Fibroblast of upper back skin (primary cell): ENCODE results near the gene TRAPPC2L.

Source experiments
- DNase-seq: peaks from one replicate; pipeline ENCODE4 v3.0.0-alpha.2; 2013

The TRAPPC2L gene

GRCh38 chr16:88862968-88863367 lies 6.0 kb downstream of the TRAPPC2L start:
- no peak for DNase-seq

DNA sequence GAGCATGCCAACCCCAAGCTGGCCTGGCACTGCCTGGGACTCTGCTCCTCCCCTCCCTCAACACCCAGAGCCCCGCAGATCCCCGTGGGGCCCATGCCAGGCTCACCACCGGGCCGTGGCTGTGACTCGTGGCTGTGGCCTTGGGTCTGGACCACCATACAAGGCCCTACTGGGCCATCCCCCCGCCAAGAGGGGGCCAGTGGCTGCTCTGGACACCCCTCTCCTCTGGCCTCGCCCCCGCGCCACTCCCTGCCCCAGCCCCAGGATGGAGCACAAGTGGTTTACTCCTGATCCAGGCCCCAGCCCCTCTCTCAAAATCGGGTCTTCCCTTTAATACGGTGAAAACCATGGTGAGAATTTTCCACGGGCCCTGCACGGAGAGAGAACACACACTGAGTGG lies 6.5 kb downstream of the TRAPPC2L start:
- no peak for DNase-seq

DNA sequence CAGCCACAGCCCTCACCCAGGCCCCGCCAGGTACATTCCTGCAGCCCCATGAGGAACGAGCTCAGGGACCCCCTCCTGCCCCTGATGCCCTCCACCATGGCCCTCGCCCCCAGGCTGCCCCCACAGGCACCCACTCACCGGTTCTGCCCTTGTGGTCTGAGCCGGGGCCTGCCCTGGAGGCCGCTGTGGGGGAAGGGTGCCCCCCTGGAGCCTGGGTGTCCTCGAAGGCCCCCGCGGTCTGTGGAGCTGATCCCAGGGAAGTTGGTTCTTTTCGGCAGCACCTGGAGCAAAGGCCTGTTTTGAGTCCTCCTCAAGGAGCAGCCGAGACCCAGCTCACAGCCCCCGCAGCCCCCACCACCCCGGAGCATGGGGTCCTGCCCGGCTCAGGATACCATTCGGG lies 7.2 kb downstream of the TRAPPC2L start:
- DNase-seq: no peak

DNA sequence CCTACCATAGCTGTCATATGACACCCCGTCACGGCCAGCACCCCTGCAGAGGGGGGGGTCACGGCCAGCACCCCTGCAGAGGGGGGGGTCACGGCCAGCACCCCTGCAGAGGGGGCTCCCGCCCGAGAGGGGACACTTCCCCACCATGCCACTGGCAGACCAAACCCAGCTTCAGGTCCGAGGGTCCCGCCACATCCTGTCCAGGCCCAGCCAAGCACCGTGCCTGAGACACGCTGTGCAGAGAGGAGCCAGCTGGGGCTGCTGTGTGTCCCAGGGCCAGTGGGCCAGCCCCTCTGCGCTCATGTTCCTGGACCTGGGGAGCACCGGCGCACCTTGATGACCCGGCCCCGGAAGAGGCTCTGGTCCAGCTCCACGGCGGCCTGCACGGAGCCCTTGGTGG lies 7.6 kb downstream of the TRAPPC2L start:
- DNase-seq: no peak

DNA sequence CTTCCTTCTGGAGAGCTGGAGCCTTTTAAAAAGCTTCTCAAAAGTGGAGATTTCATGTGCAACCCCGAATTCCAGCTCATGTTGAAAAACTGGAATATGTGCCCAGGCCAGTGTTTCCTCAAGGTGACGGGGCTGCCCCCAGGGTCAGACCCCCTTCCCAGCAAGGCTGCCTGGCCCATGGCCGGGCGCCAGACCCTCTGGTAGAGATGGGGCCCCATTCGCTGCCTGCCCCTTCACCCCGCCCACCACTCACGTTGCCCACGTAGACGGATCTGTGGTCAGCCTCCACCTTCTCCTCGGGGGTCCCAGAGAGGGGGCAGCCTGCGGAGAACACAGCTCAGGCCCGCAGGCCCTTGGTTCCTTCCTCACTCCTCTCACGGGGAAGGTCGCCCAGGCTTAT lies 8.4 kb downstream of the TRAPPC2L start:
- no peak for DNase-seq

DNA sequence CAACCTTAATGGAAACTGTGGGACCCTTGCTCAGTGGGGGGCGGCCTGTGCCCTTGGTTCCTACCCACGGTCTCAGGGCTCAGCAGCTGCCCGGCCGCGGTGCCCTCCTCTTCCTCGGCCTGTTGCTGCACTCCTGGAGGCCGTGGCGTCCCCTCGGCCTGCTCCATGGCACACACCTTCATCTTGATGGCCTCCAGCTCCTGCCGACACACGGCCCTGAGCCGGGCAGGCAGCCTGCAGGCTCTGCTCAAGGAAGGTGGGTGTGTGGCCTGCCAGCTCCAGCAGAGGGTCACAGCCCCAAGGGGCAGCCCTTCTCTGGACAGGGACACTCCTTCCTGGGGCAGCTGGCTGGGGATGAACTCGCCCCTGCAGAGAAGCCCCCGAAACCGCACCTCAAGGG lies 8.8 kb downstream of the TRAPPC2L start:
- no peak for DNase-seq

- no peak for DNase-seq
Measured at GRCh38 chr16:88866151-88866920, 9.4 kb downstream of the TRAPPC2L start, which contains the start of gene PABPN1L. TSS of gene PABPN1L (minus strand) at chr16:88866660. CDS start at chr16:88866606, 54 bp downstream.

DNA sequence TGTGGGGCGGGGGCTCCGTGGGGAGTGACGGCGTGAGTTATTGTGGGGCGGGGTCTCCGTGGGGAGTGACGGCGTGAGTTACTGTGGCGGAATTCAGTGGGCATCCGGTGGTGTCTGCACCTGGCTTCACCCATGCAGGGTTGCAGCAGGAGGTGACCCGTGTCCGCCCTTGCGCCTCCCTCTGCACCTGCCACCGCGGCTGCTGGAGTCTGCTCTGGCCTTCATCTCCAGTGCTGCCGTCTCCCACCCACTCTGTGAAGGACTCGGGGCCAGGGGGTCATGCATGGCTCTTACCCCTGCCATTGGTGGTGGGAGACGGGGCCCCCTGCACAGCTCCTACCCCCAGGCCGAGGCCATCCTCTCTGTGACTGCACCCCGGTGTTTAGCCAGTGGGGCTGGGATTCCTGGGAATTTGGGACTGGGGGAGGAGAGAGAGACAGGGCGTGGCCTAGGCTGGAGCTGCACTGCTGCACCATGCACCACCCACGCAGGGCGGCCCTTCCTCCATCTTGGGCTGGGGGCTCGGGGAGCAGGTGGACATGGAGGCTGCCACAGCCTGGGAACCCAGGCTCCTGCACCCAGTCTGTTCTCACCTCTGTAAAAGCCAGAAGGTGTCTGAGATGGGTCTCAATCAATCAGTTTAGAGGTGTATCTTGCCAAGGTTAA lies 10.8 kb downstream of the TRAPPC2L start:
- DNase-seq: no peak

GRCh38 chr16:88868974-88869672 lies 12.2 kb downstream of the TRAPPC2L start:
- DNase-seq: no peak

DNA sequence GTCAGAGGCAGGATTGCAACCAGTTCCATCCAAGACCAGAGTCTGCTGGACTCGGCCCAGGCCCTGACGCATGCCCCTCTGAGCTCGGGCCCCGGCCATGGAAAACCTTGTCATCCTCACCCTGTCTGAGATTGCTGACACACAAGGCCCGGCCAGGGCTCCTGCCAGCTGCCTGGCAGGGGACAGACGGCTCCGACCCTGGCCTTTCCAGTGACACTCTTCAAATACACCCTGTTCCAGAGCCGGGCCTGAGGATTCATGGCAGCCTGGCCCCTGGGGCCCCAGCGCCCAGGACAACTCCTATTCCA lies 12.7 kb downstream of the TRAPPC2L start:
- no peak for DNase-seq

- DNase-seq: no peak
Measured at GRCh38 chr16:88870608-88871348, 13.9 kb downstream of the TRAPPC2L start.

DNA sequence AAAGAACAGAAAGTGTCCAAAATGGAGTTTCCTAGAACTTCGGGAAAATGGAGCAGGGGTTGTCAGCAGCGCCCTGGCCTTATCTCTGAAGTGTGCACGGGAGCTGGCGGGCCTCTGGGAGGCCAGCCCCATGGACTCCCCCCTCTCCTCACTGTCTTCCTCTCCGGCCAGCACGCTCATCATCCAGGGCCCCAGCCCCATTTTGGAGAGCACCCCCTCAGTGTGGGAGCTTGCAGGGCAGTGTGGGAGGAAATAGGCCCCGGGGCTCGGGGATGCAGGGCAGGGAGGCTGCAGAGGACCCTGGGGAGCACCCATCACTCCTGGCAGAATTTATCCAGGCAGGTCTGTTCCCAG lies 14.4 kb downstream of the TRAPPC2L start:
- DNase-seq: no peak

GRCh38 chr16:88871730-88872416 lies 14.9 kb downstream of the TRAPPC2L start:
- DNase-seq: no peak

GRCh38 chr16:88872650-88873331 lies 15.9 kb downstream of the TRAPPC2L start:
- no peak for DNase-seq

DNA sequence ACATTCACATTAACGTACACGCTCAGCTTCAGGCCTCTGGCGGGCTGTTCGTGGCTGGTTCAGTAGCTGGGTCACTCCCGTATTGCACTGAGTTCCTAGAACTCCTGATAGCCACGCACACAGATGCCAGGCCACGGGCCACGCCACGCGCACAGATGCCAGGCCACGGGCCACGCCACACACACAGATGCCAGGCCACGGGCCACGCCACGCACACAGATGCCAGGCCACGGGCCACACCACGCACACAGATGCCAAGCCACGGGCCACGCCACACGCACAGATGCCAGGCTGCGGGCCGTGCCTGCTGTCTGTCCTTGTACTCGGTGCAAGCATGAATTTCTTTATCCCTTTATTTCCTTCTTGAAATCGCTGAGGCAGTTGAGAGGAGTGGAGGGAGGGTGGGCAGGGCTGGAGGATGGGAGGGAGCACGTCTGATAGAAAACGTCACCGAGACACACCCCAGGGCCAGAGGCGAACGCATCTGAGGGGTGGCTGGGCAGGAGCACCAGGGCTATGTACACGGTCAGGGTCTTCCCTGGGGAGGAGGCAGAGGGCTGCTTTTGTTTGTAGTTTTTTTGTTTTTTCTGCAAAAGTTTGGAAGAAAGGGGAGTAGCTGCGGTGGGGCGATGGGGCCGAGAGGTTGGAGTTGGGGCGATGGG lies 18.1 kb downstream of the TRAPPC2L start:
- no peak for DNase-seq

GRCh38 chr16:88875703-88876234 lies 18.8 kb downstream of the TRAPPC2L start:
- no peak for DNase-seq

- DNase-seq: no peak
Measured at GRCh38 chr16:88876942-88877526, 20.1 kb downstream of the TRAPPC2L start.

- no peak for DNase-seq
Measured at GRCh38 chr16:88877564-88878289, 20.8 kb downstream of the TRAPPC2L start.

GRCh38 chr16:88878356-88878755 lies 21.4 kb downstream of the TRAPPC2L start:
- no peak for DNase-seq
